ENCODE data around the gene ATOH8.

The ATOH8 gene

GRCh38 chr2:85708641-85709040 is 45.1 kb upstream of the ATOH8 start:
- no peaks in the 10 kb centered on the region for H3K36me3 ChIP-seq (ENCODE audit: control insufficient read depth in 1 of 2, insufficient read depth in 2 of 2, low read depth in 1 of 2, low read length in 2 of 2)
- no peak overlapping the region for H3K27ac ChIP-seq (ENCODE audit: low read length, poor library complexity, severe bottlenecking)
- H3K9me3 ChIP-seq (ENCODE audit: control insufficient read depth, low read length), result no peaks in the 10 kb centered on the region
- H2BK120ac ChIP-seq (ENCODE audit: low read depth, low read length), result no peak overlapping the region
- H3K4me2 ChIP-seq (ENCODE audit: low read length, poor library complexity, severe bottlenecking), result no peak overlapping the region
- H3K14ac ChIP-seq (ENCODE audit: low read length in 2 of 2), result no peak overlapping the region
- no peak overlapping the region for H2BK15ac ChIP-seq (ENCODE audit: low read depth, poor library complexity, severe bottlenecking)
- no peak overlapping the region for H3K4me3 ChIP-seq (ENCODE audit: insufficient read depth in 1 of 2, low read depth in 1 of 2, low read length in 2 of 2)
- WGBS, result 93% methylated on average over 1 of the region's 1 CpG
- H2BK12ac ChIP-seq (ENCODE audit: low read length in 2 of 2), result no peak overlapping the region
- H3K79me1 ChIP-seq (replicated peaks; ENCODE audit: low read length, poor library complexity, severe bottlenecking), result no peaks in the 10 kb centered on the region
- no peak overlapping the region for H2AFZ ChIP-seq (ENCODE audit: low read depth, low read length)
- no peak overlapping the region for H2AK5ac ChIP-seq (ENCODE audit: low read length, severe bottlenecking)
- H3K27me3 ChIP-seq (ENCODE audit: control insufficient read depth in 1 of 2, insufficient read depth in 1 of 2, low read length in 2 of 2), result peaks cover 0 to 21% of the 10 kb centered on the region in 2 experiments
- no peak overlapping the region for H4K8ac ChIP-seq (ENCODE audit: low read length)
- H3K9ac ChIP-seq (ENCODE audit: low read length), result no peak overlapping the region
- no peak for DNase-seq
- H2BK5ac ChIP-seq (ENCODE audit: low read depth, low read length, poor library complexity, severe bottlenecking), result no peak overlapping the region
- no peak overlapping the region for H3K18ac ChIP-seq (ENCODE audit: low read depth in 1 of 2, low read length in 2 of 2)
- peaks cover 2% of the 10 kb centered on the region for H3K4me1 ChIP-seq (ENCODE audit: control insufficient read depth, insufficient read depth, low read depth, low read length)
- no peak overlapping the region for H4K91ac ChIP-seq (ENCODE audit: low read length)
- no peak overlapping the region for H3K23ac ChIP-seq (ENCODE audit: low read length in 2 of 2)
- H3K4ac ChIP-seq (ENCODE audit: low read depth in 1 of 2, low read length in 2 of 2), result no peak overlapping the region

GRCh38 chr2:85709401-85709811 is 44.4 kb upstream of the ATOH8 start:
- WGBS, result 87% methylated on average over 4 of the region's 4 CpGs
- Histone ChIP-seq H2BK15ac (ENCODE audit: low read depth, poor library complexity, severe bottlenecking) (no peak overlapping the region), H3K9me3 (ENCODE audit: control insufficient read depth, low read length) (no peaks in the 10 kb centered on the region), H3K4me1 (ENCODE audit: control insufficient read depth, insufficient read depth, low read depth, low read length) (peaks cover 2% of the 10 kb centered on the region), H2BK120ac (ENCODE audit: low read depth, low read length) (no peak overlapping the region), H3K79me1 (replicated peaks; ENCODE audit: low read length, poor library complexity, severe bottlenecking) (no peaks in the 10 kb centered on the region), H3K18ac (ENCODE audit: low read depth in 1 of 2, low read length in 2 of 2) (no peak overlapping the region), H3K27ac (ENCODE audit: low read length, poor library complexity, severe bottlenecking) (no peak overlapping the region), H2AFZ (ENCODE audit: low read depth, low read length) (no peak overlapping the region), H3K27me3 (ENCODE audit: control insufficient read depth in 1 of 2, insufficient read depth in 1 of 2, low read length in 2 of 2) (peaks cover 0 to 21% of the 10 kb centered on the region in 2 experiments), H3K4me3 (ENCODE audit: insufficient read depth in 1 of 2, low read depth in 1 of 2, low read length in 2 of 2) (no peak overlapping the region), H4K8ac (ENCODE audit: low read length) (no peak overlapping the region), H3K9ac (ENCODE audit: low read length) (no peak overlapping the region), H2BK5ac (ENCODE audit: low read depth, low read length, poor library complexity, severe bottlenecking) (no peak overlapping the region), H3K36me3 (ENCODE audit: control insufficient read depth in 1 of 2, insufficient read depth in 2 of 2, low read depth in 1 of 2, low read length in 2 of 2) (no peaks in the 10 kb centered on the region), H2AK5ac (ENCODE audit: low read length, severe bottlenecking) (no peak overlapping the region), H3K23ac (ENCODE audit: low read length in 2 of 2) (no peak overlapping the region), H3K14ac (ENCODE audit: low read length in 2 of 2) (no peak overlapping the region), H3K4me2 (ENCODE audit: low read length, poor library complexity, severe bottlenecking) (no peak overlapping the region), H4K91ac (ENCODE audit: low read length) (no peak overlapping the region), H2BK12ac (ENCODE audit: low read length in 2 of 2) (no peak overlapping the region), H3K4ac (ENCODE audit: low read depth in 1 of 2, low read length in 2 of 2) (no peak overlapping the region)
- DNase-seq, result no peak

- H3K79me1 ChIP-seq (replicated peaks; ENCODE audit: low read length, poor library complexity, severe bottlenecking), result no peaks in the 10 kb centered on the region
- H2BK15ac ChIP-seq (ENCODE audit: low read depth, poor library complexity, severe bottlenecking), result no peak overlapping the region
- no peak overlapping the region for H2AK5ac ChIP-seq (ENCODE audit: low read length, severe bottlenecking)
- no peak overlapping the region for H3K4me2 ChIP-seq (ENCODE audit: low read length, poor library complexity, severe bottlenecking)
- no peak overlapping the region for H3K14ac ChIP-seq (ENCODE audit: low read length in 2 of 2)
- H4K8ac ChIP-seq (ENCODE audit: low read length), result no peak overlapping the region
- WGBS, result 40% methylated on average over 16 of the region's 19 CpGs
- no peak overlapping the region for H3K9ac ChIP-seq (ENCODE audit: low read length)
- no peaks in the 10 kb centered on the region for H3K36me3 ChIP-seq (ENCODE audit: control insufficient read depth in 1 of 2, insufficient read depth in 2 of 2, low read depth in 1 of 2, low read length in 2 of 2)
- H3K23ac ChIP-seq (ENCODE audit: low read length in 2 of 2), result no peak overlapping the region
- no peak overlapping the region for H2AFZ ChIP-seq (ENCODE audit: low read depth, low read length)
- no peak overlapping the region for H2BK5ac ChIP-seq (ENCODE audit: low read depth, low read length, poor library complexity, severe bottlenecking)
- no peak overlapping the region for H2BK12ac ChIP-seq (ENCODE audit: low read length in 2 of 2)
- H3K4me1 ChIP-seq (ENCODE audit: control insufficient read depth, insufficient read depth, low read depth, low read length), result peaks cover 2% of the 10 kb centered on the region
- H3K4ac ChIP-seq (ENCODE audit: low read depth in 1 of 2, low read length in 2 of 2), result no peak overlapping the region
- H3K27me3 ChIP-seq (ENCODE audit: control insufficient read depth in 1 of 2, insufficient read depth in 1 of 2, low read length in 2 of 2), result peaks cover 0 to 22% of the 10 kb centered on the region in 2 experiments
- no peak overlapping the region for H3K18ac ChIP-seq (ENCODE audit: low read depth in 1 of 2, low read length in 2 of 2)
- no peak overlapping the region for H3K27ac ChIP-seq (ENCODE audit: low read length, poor library complexity, severe bottlenecking)
- H2BK120ac ChIP-seq (ENCODE audit: low read depth, low read length), result no peak overlapping the region
- no peaks in the 10 kb centered on the region for H3K9me3 ChIP-seq (ENCODE audit: control insufficient read depth, low read length)
- peak; percentile 90 for DNase-seq
- H4K91ac ChIP-seq (ENCODE audit: low read length), result no peak overlapping the region
- no peak overlapping the region for H3K4me3 ChIP-seq (ENCODE audit: insufficient read depth in 1 of 2, low read depth in 1 of 2, low read length in 2 of 2)
Measured at GRCh38 chr2:85710687-85711577, 42.9 kb upstream of the ATOH8 start.

GRCh38 chr2:85711578-85712060 is 42.2 kb upstream of the ATOH8 start:
- H3K36me3 ChIP-seq (ENCODE audit: control insufficient read depth in 1 of 2, insufficient read depth in 2 of 2, low read depth in 1 of 2, low read length in 2 of 2), result no peaks in the 10 kb centered on the region
- H2BK120ac ChIP-seq (ENCODE audit: low read depth, low read length), result no peak overlapping the region
- WGBS, result 97% methylated on average over 8 of the region's 8 CpGs

More at GRCh38 chr2:85711578-85712060, 42.2 kb upstream of the ATOH8 start:
- no peak overlapping the region for H2AFZ ChIP-seq (ENCODE audit: low read depth, low read length)
- no peak overlapping the region for H3K4ac ChIP-seq (ENCODE audit: low read depth in 1 of 2, low read length in 2 of 2)
- peaks cover 2% of the 10 kb centered on the region for H3K4me1 ChIP-seq (ENCODE audit: control insufficient read depth, insufficient read depth, low read depth, low read length)
- no peak overlapping the region for H2AK5ac ChIP-seq (ENCODE audit: low read length, severe bottlenecking)
- no peak overlapping the region for H3K27ac ChIP-seq (ENCODE audit: low read length, poor library complexity, severe bottlenecking)
- H3K18ac ChIP-seq (ENCODE audit: low read depth in 1 of 2, low read length in 2 of 2), result no peak overlapping the region
- no peaks in the 10 kb centered on the region for H3K9me3 ChIP-seq (ENCODE audit: control insufficient read depth, low read length)
- DNase-seq, result no peak
- no peak overlapping the region for H3K9ac ChIP-seq (ENCODE audit: low read length)
- H2BK5ac ChIP-seq (ENCODE audit: low read depth, low read length, poor library complexity, severe bottlenecking), result no peak overlapping the region
- H3K4me2 ChIP-seq (ENCODE audit: low read length, poor library complexity, severe bottlenecking), result no peak overlapping the region
- no peaks in the 10 kb centered on the region for H3K79me1 ChIP-seq (replicated peaks; ENCODE audit: low read length, poor library complexity, severe bottlenecking)
- peaks cover 3 to 28% of the 10 kb centered on the region in 2 experiments for H3K27me3 ChIP-seq (ENCODE audit: control insufficient read depth in 1 of 2, insufficient read depth in 1 of 2, low read length in 2 of 2)
- no peak overlapping the region for H3K23ac ChIP-seq (ENCODE audit: low read length in 2 of 2)
- no peak overlapping the region for H3K4me3 ChIP-seq (ENCODE audit: insufficient read depth in 1 of 2, low read depth in 1 of 2, low read length in 2 of 2)
- no peak overlapping the region for H2BK15ac ChIP-seq (ENCODE audit: low read depth, poor library complexity, severe bottlenecking)
- H4K8ac ChIP-seq (ENCODE audit: low read length), result no peak overlapping the region
- peak overlapping the region in 1 of 2 experiments; percentile 44 for H3K14ac ChIP-seq (ENCODE audit: low read length in 2 of 2)
- no peak overlapping the region for H4K91ac ChIP-seq (ENCODE audit: low read length)
- H2BK12ac ChIP-seq (ENCODE audit: low read length in 2 of 2), result peak overlapping the region in 1 of 2 experiments; percentile 21

Data from mesenchymal stem cell (in vitro differentiated cells and primary cell).